NCI-H1105 treated with DMSO at 0.1 percent for 48 hours (cell line): ENCODE results near the gene TRPC4.

Experiments
- DNase-seq: peaks from one replicate; lab custom pipeline; 2025; lab: John Stamatoyannopoulos, UW

Gene TRPC4

GRCh38 chr13:37657134-37657533 lies 212.4 kb downstream of the TRPC4 start:
- DNase-seq = no peak

DNA sequence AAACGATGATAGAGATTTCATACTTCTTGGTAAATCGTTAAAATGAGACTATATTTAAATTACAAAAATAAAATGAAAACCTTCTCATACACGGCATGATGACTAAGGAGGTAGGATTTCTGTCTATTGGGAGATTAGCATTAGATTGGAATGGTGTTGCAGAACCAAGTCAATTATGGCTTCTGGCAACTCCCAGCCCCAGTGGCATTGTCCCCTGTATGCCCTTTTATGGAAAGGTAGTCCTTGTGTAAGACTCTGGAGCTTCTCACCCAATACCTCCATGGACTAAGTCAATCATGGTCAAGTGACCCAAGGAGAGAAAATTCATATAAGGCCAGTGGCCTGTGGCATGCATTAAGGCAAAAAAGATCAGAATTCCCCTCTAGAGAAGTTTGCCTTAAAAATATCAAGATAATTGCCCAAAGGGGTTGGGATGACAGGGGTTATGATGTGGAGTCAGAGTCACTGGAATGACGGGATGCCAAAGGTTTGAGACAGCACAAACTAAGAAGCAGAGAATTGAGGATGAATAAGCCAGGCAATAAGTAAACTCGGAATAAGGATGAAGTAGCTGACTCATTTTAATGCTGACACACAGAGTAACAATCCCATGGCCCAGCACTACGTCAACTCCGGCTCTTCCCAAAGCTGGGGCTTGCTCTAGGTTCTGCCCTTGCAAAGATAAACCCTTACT lies 213.2 kb downstream of the TRPC4 start:
- DNase-seq = no peak

GRCh38 chr13:37652596-37652995 lies 217.0 kb downstream of the TRPC4 start:
- DNase-seq = no peak

DNA sequence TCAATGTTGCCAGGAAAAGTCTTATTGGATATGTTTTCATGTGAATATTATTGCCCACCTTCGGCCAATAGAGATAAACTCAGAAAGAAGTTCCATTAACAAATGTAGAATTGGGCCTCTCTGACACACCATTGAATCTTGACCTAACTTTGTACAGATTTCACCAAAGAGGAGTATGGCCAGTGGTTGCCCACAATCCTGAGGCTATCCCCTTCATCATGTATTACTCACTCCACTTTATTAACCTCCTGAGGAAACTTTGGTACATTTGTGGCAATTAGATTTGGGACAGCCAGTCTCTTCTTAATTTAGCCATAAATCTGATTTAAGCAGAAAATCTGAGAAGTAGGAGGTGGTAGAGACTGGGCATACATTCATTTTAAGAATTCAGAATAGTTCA lies 217.7 kb downstream of the TRPC4 start:
- no peak for DNase-seq

DNA sequence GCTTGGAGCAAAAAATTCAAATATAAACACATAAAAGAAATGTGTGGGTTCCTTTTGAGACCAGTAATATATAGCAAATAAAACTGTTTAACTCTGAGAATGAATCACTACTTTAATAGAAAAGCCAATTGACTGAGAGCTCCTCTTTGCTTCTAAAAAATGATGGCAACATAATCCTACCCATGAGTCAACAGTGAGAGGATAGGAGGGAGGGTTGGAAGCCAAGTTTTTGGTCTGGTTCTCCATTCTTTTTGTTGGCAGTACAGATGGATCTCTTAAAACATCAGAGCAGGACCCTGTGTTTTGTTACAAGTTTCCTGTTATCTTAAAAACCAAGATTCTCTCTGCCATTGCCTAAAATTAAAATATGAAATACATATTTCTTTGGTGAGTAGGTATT lies 221.0 kb downstream of the TRPC4 start:
- no peak for DNase-seq

- no peak for DNase-seq
These were observed 222.4 kb downstream of the TRPC4 start for GRCh38 chr13:37647031-37647650.

DNA sequence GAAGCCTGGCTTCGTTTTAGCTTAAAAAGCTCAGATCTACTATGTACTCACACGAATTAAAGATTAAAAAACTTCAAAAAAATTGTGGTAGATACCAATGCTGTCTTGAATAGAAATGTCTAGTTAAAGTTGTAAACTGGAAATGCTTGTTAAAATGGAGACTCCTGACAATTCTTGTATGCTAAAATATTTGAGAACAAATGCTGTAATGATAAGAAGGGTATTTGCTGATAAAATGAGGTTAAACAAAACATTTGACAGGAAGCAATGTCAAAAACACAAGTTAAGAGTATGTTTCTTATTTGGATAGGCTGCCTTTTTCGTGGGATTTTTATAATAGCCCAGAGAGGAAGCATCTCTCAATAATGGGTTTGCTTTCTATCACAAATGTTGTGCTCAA lies 223.0 kb downstream of the TRPC4 start:
- no peak for DNase-seq

- no peak for DNase-seq
These were observed 224.3 kb downstream of the TRPC4 start for GRCh38 chr13:37645181-37645740.

DNA sequence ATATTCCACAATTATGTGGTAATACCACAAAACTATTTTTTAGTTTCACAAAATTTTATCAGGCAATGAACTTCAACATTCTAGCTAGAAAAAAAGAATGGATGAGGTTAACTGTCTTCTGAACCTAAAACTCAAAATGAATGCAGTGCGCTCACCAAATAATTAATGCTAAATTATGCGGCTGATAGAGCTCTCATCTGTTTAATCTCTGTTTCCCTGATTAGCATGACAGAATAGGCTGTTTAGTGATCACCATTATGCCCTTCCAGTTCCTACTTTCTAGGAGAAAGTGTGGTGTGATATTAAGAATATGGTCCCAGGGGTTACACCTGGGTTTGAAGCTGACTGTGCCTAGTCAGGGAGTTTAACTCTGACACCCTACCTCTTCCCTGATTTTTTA lies 228.2 kb downstream of the TRPC4 start:
- DNase-seq = no peak

GRCh38 chr13:37640499-37640898 lies 229.1 kb downstream of the TRPC4 start:
- DNase-seq = peak; percentile 30

DNA sequence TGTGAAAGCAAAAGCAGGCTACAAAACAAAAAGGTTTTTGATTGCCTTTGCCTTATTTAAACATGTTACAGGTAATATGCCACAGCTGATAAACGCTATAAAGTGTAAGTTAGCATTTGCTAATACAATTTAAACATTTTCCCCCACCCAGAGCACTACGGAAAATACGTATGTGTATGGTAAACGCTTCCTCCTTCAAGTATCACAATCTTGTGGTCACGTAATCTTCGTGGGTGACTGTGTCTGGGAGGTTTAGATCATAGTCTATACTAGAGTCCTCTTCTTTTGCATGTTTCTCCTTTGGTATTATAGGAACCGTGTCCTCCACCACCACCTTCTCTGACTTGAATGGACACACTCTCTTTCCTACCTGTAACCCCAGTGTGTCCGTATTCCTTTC lies 232.9 kb downstream of the TRPC4 start:
- no peak for DNase-seq

GRCh38 chr13:37632294-37632693 lies 237.3 kb downstream of the TRPC4 start:
- DNase-seq = no peak

DNA sequence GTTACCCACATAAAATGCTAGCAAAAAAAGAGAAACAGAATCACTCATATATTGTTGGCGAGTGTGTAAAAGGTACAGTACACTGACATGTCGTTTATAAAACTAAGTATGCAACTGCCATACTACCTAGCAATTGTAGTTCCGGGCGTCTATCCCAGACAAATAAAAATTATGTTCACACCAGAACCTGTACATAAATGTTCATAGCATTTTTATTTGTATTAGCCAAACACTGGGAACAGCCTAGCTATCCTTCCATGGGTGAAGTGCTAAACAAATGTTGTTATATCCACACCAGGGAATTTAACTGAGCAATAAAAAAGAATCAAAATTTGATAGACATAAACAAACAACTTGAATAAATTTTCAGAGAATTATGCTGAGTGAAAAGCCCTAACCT lies 242.1 kb downstream of the TRPC4 start:
- DNase-seq = peak; percentile 91

GRCh38 chr13:37621811-37622361 lies 247.7 kb downstream of the TRPC4 start:
- no peak for DNase-seq

GRCh38 chr13:37618554-37618953 lies 251.0 kb downstream of the TRPC4 start:
- no peak for DNase-seq

DNA sequence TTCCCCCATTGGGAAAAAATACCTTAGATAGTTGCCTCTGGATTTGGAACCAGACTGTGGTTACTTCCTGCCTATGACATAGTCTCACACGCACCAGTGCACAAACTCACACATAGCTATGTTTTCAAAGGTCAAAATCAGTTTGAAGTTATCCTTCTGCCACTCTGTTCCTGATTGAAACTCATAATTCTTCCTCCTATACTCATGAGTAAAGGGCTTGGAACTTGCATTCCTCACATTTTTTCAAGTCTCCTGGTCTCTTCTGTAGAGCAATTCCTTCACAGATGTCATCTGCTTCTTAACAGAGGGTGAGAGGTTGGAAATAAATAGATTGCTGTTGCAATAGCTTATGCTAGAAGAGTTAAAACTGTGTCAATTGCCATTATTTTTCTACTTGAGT lies 252.4 kb downstream of the TRPC4 start:
- DNase-seq = no peak

DNA sequence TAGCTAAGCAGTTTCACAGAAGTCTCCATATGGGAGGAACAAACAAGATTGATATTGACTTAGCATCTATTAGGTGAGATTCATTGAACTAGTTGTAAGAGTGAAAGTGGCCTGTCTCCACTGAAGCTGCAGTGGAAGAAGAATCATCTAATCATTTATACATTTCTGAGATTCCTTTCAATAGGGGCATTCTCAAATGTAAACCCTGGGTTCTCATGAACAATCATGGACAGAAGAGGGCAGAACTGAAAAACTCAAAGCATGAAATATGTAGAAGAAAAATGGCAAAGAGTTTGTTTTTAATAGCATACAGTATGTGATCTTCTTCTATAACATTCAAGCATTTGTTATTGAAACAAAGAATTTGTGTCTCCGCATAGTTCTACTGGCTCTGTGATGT lies 253.4 kb downstream of the TRPC4 start:
- no peak for DNase-seq

DNA sequence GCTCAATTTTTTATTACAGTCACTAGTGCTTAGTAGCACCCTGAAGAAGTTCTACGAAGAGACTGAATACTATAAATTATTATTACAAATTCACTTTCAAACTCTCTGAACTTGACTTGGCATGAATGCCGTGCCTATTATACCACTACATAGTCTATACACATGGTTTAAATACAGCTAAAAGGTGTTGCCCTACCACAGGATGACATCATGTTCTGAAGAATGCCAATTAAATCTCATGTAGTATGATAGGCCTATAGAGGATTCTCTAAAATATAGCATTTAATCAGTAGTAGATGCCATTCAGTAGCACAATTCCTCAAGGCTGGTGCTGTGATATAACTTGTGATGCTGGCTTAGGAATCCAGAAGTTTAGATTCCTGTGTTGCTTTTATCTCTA lies 254.3 kb downstream of the TRPC4 start:
- DNase-seq = no peak

DNA sequence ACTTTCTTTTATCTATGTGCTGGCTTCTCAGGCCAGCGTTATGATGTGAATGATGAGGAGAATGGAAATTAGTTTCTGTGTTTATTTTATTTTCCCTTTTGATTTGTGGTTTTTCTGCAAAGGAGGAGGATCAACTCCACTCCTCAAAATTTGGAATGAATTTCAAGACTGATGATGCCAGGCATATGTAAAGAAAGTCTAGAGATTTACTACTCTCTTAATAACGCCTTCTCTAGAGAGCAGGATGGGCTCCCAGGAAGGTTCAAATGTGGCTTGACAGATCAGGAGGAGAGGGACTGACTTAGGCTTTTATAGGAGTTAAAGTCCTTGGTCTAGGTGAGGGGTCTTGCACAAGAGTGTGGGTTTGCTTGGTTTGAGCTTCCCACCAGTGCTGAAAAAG lies 255.9 kb downstream of the TRPC4 start:
- no peak for DNase-seq

- DNase-seq = no peak
These were observed 256.3 kb downstream of the TRPC4 start for GRCh38 chr13:37613236-37613635.

DNA sequence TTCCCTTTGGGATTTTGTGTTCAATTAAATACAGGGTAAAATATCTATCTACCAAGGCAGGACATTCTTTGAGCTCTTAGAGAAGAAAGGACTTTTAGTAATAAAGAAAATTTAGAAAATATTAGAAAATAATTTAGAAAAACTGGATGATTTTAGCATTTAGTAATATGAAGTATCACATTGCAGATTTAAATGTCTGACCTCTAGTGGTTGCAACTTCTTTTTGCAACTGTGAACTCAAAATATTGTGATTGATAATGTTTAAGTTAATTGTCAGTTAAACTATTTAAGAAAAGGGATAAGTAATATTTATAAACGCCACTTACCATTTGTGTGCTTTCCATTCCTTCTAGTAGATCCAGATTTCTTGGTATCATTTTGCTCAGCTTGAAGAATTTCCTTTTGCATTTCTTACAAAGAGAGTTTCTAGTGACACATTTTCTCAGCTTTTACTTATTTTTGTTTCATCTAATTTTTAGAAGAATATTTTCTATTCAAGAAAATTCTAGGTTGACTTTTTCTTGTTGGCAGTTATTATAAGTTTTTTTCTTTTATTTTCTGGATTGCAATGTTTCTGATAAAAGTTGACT lies 260.7 kb downstream of the TRPC4 start:
- DNase-seq = no peak

- DNase-seq = peak; percentile 44
These were observed 266.7 kb downstream of the TRPC4 start for GRCh38 chr13:37602733-37603381.
